NT2/D1 (cell line): ENCODE data around the gene INPP5B.
"Not testable (repeated sequence)": the region's sequence is repeated elsewhere in the genome, so short reads cannot be mapped to it uniquely, and the experiment has no call there.

Experiments
- DNase-seq: peaks from one replicate; pipeline ENCODE4 v3.0.0-alpha.2; 2011; ENCODE audit warnings: low read depth, low spot score
- H3K27me3 ChIP-seq: 2 replicates; pipeline ENCODE4 v1.6.0; 2011; ENCODE audit warnings: mild to moderate bottlenecking; ENCODE audit not compliant: insufficient read length, insufficient read depth
- H3K36me3 ChIP-seq: 2 replicates; pipeline ENCODE4 v1.6.1; 2011; ENCODE audit warnings: mild to moderate bottlenecking, low read length, mixed read lengths; ENCODE audit not compliant: insufficient read depth, insufficient read length
- H3K4me1 ChIP-seq: 2 replicates; pipeline ENCODE4 v1.5.1; 2011; ENCODE audit not compliant: insufficient read depth, insufficient read length
- H3K4me3 ChIP-seq: 2 replicates; pipeline ENCODE4 v1.5.1; 2011; ENCODE audit warnings: low read depth; ENCODE audit not compliant: insufficient read length
- H3K9ac ChIP-seq: 2 replicates; pipeline ENCODE4 v1.6.0; 2011; ENCODE audit warnings: low read depth; ENCODE audit not compliant: insufficient read length
- H3K9me3 ChIP-seq: 2 replicates; pipeline ENCODE4 v1.5.1; 2011; ENCODE audit warnings: mild to moderate bottlenecking, low read length; ENCODE audit not compliant: insufficient read depth
- SUZ12 ChIP-seq: IDR thresholded peaks from 2 replicates; pipeline ENCODE4 v1.6.1; 2011; ENCODE audit not compliant: insufficient read length, insufficient read depth; ENCODE audit errors: extremely low read depth
- YY1 ChIP-seq: IDR thresholded peaks from 2 replicates; pipeline ENCODE4 v1.6.1; 2011; ENCODE audit not compliant: insufficient read length, insufficient read depth
- ZNF274 ChIP-seq: IDR thresholded peaks from 2 replicates; pipeline ENCODE4 v1.6.1; 2011; ENCODE audit warnings: mild to moderate bottlenecking, low read depth, low read length

The INPP5B gene

GRCh38 chr1:37945743-37946702, 830 bp downstream of the INPP5B start:
- H3K27me3 ChIP-seq, result no peaks in the 10 kb centered on the region
- peak overlapping the region; percentile 74 for H3K4me3 ChIP-seq
- DNase-seq, result no peak
- H3K9me3 ChIP-seq, result no peaks in the 10 kb centered on the region
- H3K36me3 ChIP-seq, result peaks cover 7% of the 10 kb centered on the region
- peaks cover 11% of the 10 kb centered on the region for H3K4me1 ChIP-seq
- TF ChIP-seq YY1, result no peak
- no peak for TF ChIP-seq ZNF274
- TF ChIP-seq SUZ12, result no peak
- peak overlapping the region; percentile 83 for H3K9ac ChIP-seq

GRCh38 chr1:37945251-37945650, 1.6 kb downstream of the INPP5B start:
- Histone ChIP-seq H3K4me1 (peaks cover 13% of the 10 kb centered on the region), H3K9ac (no peak overlapping the region), H3K9me3 (no peaks in the 10 kb centered on the region), H3K27me3 (no peaks in the 10 kb centered on the region), H3K36me3 (peaks cover 11% of the 10 kb centered on the region), H3K4me3 (no peak overlapping the region)
- TF ChIP-seq YY1 (no peak), ZNF274 (no peak), SUZ12 (no peak)
- no peak for DNase-seq

- TF ChIP-seq SUZ12, result no peak
- H3K9ac ChIP-seq, result no peak overlapping the region
- no peak for DNase-seq
- H3K4me1 ChIP-seq, result peaks cover 15% of the 10 kb centered on the region
- no peaks in the 10 kb centered on the region for H3K27me3 ChIP-seq
- no peak overlapping the region for H3K4me3 ChIP-seq
- H3K36me3 ChIP-seq, result peaks cover 14% of the 10 kb centered on the region
- no peaks in the 10 kb centered on the region for H3K9me3 ChIP-seq
Measured at GRCh38 chr1:37944816-37945215, 2.0 kb downstream of the INPP5B start.

GRCh38 chr1:37944086-37944763, 2.6 kb downstream of the INPP5B start:
- no peaks in the 10 kb centered on the region for H3K27me3 ChIP-seq

GRCh38 chr1:37940299-37940947, 6.4 kb downstream of the INPP5B start:
- H3K27me3 ChIP-seq, result no peaks in the 10 kb centered on the region
- TF ChIP-seq ZNF274, result no peak
- TF ChIP-seq SUZ12, result no peak
- no peak for TF ChIP-seq YY1
- H3K9ac ChIP-seq, result no peak overlapping the region
- H3K9me3 ChIP-seq, result no peaks in the 10 kb centered on the region
- peaks cover 8% of the 10 kb centered on the region for H3K4me1 ChIP-seq
- no peak overlapping the region for H3K4me3 ChIP-seq
- DNase-seq, result no peak
- peaks cover 18% of the 10 kb centered on the region for H3K36me3 ChIP-seq

More at GRCh38 chr1:37944086-37944763, 2.6 kb downstream of the INPP5B start:
- Histone ChIP-seq H3K4me3 (no peak overlapping the region), H3K36me3 (peaks cover 17% of the 10 kb centered on the region), H3K9me3 (no peaks in the 10 kb centered on the region), H3K9ac (no peak overlapping the region), H3K4me1 (peaks cover 10% of the 10 kb centered on the region)
- no peak for DNase-seq
- no peak for TF ChIP-seq ZNF274
- TF ChIP-seq YY1, result no peak
- TF ChIP-seq SUZ12, result no peak

- H3K9me3 ChIP-seq, H3K27me3 ChIP-seq, H3K9ac ChIP-seq, H3K4me3 ChIP-seq, DNase-seq: not testable (repeated sequence)
- peaks cover 12% of the 10 kb centered on the region for H3K4me1 ChIP-seq
- H3K36me3 ChIP-seq, result peaks cover 15% of the 10 kb centered on the region
Measured at GRCh38 chr1:37936760-37937159, 10.1 kb downstream of the INPP5B start.

GRCh38 chr1:37932759-37933158, 14.1 kb downstream of the INPP5B start:
- no peak for TF ChIP-seq YY1
- TF ChIP-seq SUZ12, result no peak
- no peak for TF ChIP-seq ZNF274
- H3K9me3 ChIP-seq, result no peaks in the 10 kb centered on the region
- H3K36me3 ChIP-seq, result peaks cover 10% of the 10 kb centered on the region
- H3K4me3 ChIP-seq, result no peak overlapping the region
- DNase-seq, result no peak
- no peaks in the 10 kb centered on the region for H3K27me3 ChIP-seq
- H3K4me1 ChIP-seq, result peaks cover 9% of the 10 kb centered on the region
- no peak overlapping the region for H3K9ac ChIP-seq
